Fibroblast of skin of back (primary cell): Measurements from ENCODE around the gene UROD.

Experiments
- DNase-seq: peaks from one replicate; pipeline ENCODE4 v3.0.0-alpha.2; 2013

The UROD gene

GRCh38 chr1:45009296-45009865 lies 2.7 kb upstream of the UROD start:
- DNase-seq, result no peak

DNA sequence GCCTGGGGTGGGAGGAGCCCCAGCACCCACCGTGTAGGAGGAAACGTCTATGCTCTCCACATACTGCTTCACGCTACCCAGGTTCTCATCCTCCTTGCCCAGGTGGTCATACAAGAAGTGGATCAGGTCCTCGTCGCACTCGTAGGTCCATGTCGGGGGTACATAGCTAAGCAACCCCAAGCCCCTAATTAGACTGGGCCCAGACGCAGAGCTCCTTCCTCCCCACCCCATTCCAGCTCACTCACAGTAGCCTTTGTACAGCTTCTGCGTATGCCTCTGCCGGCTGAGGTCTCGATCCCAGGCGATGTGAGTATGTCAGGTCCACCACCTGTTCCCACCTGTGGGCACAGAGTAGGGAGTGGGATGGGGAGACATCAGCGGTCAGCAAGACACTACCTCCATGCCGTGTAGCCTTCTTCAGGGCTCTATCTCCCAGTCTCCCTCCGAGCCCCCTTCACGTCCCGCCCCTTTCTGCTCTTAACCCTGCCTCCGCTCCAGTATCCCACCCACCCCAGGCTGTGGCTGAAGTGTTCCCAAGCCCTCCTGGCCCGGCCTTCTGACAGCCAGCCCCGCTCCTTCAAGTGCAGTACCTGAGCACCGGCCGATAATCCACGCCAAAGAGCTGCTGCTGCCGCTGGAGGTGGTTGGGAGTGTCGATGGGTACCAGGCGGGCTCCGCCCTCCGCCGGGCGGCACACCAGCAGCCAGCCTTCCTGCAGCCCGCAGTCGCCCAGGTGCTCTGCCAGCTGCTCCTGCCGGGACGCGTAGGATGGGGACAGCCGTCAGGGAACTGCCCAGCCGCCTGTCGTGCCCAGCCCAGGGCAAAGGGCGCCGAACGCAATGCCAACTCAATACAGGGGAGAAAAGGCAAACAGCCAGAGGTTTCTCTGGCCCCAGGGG lies 1.8 kb upstream of the UROD start:
- DNase-seq, result no peak

GRCh38 chr1:45010855-45011811 lies 921 bp upstream of the UROD start, which contains the start of gene HECTD3:
HECTD3 (minus strand) TSS chr1:45011324; CDS start chr1:45011257, 67 bp downstream.
- peak; percentile 75 for DNase-seq

DNA sequence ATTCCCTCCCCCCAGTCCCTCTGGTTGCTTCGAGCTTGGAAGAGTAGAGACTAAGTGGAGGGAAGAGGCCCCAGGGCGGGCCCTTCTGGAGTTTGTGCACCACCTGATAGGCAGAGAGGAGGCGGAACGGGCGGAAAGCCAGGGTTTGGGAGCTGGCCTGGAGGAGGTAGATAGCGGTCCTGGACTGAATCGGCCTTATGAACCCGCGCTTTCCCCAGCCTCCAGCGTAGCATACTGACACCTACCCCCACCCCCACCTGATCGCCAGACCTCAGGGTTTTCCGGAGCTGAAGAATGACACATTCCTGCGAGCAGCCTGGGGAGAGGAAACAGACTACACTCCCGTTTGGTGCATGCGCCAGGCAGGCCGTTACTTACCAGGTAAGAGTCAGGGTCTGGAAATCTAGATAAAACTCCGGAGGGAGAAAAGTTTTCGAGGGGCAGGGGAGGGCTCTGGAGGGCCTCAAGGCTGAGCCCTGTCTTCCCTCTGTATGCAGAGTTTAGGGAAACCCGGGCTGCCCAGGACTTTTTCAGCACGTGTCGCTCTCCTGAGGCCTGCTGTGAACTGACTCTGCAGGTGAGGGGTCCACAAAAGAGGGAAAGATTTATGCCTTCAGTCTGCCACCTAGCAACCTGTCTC lies 705 bp downstream of the UROD start:
- peak; percentile 59 for DNase-seq

DNA sequence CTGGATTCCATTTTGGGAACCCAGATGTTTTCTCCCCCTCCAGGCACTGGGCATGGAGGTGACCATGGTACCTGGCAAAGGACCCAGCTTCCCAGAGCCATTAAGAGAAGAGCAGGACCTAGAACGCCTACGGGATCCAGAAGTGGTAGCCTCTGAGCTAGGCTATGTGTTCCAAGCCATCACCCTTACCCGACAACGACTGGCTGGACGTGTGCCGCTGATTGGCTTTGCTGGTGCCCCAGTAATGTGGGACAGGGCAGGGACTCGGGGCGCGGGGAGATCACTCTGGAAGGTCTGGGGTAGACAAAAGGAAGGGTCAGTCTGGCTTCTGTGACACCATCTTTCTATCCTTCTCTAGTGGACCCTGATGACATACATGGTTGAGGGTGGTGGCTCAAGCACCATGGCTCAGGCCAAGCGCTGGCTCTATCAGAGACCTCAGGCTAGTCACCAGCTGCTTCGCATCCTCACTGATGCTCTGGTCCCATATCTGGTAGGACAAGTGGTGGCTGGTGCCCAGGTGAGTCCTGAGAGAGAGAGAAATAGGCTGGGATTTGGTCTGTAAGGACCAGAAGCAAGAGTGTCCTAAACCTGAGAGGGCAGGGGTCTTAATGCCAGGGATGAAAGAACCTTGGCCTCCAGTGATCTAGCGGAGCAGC lies 1.6 kb downstream of the UROD start:
- no peak for DNase-seq

GRCh38 chr1:45014321-45015028 lies 2.4 kb downstream of the UROD start:
- DNase-seq, result peak; percentile 76

- no peak for DNase-seq
Measured at GRCh38 chr1:45015683-45016082, 3.6 kb downstream of the UROD start.

DNA sequence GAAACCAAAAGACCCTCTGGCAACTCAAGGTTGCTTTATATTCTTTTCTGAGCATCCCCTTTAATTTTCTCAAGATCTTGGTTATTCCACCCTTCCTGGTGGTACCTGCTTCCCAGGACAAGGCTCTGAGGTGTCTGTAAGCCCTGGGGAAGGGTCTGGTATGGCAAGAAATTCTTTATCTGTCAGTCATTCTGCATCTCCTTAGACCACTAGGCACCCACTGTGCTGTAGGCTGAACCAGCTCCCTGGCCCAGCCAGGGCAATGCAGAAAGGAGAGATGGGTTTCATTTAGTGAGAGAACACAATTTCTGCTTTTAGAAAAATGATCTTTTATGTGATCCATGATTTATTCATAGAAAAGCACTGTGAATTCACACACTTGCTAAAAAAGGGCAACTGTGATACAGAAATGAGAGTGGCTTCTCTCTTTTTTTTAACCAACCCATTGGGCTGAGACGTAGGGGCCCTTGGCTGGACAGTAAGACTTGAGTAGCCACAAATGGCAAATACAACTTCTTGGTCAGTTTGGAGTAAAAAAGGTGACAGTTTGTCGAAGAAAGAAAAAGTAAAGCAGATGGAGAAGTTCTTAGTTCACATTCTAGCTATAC lies 4.1 kb downstream of the UROD start:
- no peak for DNase-seq

DNA sequence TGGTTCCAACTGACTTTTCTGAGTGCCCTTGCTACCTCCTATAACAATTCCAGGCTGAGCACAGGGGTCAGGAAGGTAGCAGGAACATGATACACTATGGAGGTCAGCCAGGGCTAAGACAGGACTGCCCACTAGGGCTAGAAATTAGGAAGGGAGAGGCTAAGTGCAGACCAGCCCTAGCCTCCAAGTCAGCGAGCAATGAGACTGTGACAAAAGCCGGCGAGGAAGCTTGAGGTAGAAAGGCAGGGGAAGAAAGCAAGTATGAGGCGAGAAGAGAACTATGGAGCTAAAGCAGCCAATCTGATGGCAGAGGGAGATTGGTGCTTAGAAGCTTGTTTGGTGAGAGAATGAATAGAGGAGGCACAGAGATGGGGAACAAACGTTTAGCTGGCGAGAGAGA lies 4.7 kb downstream of the UROD start:
- DNase-seq, result no peak

DNA sequence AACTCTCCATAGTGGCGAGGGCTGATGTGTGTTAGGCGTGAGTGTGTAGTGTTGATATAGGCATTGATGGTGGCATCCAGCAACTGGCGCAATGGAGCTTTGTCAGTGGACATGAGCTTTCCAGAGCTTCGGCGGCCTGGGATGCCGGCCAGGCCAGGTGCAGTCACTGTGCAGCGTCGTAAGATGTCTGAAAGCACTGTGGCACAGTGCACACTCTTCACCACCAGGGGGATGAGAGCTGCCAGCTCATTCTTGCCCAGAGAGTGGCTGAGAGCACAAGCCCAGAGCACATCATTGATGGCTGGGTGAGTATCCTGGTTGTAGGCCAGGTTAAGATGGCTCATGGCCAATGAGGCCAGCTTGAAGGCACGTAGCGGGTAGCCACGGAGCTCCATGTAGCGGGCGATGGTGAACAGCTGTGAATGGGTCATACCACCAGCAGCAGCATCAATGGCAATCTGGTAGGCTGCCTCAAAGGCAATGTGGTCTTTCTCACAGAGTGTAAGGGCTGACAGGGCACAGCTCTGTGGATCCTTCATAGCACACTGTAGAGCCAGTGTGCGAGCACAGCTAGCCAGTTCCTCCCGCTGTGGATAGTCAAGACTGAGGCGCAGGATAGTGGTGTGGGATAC lies 6.7 kb downstream of the UROD start:
- DNase-seq, result peak; percentile 50

DNA sequence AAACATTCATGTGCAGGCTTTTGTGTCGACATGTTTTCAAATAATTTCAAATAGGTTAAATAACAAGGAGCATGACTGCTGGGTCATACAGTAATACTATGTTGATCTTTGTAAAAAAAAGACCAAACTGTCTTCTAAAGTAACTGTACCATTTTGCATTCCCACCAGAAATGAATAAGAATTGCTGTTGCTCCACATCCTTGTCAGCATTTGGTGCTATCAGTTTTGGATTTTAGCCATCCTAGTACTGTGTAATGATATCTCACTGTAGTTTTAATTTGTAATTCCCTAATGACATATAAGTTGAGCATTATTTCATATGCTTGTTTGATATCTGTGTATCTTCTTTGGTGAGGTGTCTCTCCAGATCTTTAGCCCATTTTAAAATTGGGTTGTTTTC lies 11.6 kb downstream of the UROD start:
- no peak for DNase-seq

- peak; percentile 10 for DNase-seq
Measured at GRCh38 chr1:45026446-45026845, 14.4 kb downstream of the UROD start.

- DNase-seq, result no peak
Measured at GRCh38 chr1:45032837-45033236, 20.8 kb downstream of the UROD start.

DNA sequence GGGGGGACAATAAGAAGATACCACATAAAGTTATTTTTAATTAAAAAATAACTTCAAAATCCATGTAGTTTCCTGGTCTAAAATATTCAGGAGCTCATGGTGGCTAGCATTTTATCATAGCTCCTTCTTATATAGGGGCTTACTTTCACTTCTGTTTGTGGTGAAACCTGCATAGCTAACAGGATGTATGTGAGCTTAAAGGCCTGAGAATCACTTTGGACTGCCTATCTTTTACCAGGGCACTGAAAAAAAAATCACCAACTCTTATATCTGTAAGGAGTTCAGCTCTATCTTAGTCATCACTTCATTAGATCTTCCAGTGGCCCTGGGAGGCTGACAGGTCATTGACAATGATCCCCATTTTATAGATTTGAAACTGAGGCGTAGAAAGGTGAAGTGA lies 21.3 kb downstream of the UROD start:
- DNase-seq, result no peak

DNA sequence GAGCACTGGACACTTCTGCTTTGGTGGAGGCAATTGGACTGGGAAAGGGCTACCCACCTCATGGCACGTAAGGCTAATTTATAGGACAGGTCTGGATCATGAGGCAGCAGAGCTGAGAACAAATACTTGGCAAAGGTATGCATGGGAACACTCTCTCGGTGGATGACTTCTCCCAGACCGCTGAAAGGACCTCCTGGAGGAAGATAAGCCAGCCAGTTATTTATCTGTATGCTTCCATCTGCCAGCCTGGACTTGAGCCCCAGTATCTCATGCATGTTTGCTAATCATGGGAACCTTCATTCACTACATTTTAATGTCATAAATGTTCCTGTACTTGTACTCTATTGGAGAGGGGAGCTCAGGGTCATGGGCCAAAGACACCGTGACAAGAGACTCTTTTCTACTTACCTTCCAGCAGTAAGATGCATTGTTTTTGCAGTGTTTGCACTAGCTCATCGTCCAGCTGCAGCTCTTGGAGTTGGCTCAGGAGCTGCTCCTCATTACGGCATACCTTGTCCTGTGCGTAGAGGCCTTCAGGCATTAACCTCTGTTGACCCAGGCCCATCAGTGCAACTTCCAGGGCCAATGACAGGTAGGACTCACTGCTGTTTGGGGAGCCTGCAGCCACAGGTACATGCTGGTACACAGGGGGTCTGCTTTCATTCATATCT lies 23.7 kb downstream of the UROD start:
- no peak for DNase-seq

DNA sequence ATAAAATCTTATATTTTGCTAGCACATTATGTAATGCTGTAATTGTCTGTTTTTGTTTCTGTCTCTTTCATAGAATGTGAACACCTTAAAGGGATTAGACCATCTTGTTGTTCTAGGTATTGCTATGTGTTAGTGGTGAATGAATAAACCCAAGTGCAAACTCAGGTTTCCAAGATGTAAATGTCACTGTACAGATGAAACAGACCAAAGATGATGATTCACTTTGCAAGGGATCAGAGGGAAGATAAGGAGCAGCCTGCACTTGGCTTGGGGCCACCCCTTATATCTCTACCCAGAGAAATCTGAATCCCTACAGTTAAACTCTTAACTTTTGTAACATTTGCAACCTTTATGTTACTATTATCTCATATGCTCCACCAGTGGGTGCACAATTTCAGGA lies 25.4 kb downstream of the UROD start:
- no peak for DNase-seq

GRCh38 chr1:45038240-45038639 lies 26.2 kb downstream of the UROD start:
- no peak for DNase-seq

DNA sequence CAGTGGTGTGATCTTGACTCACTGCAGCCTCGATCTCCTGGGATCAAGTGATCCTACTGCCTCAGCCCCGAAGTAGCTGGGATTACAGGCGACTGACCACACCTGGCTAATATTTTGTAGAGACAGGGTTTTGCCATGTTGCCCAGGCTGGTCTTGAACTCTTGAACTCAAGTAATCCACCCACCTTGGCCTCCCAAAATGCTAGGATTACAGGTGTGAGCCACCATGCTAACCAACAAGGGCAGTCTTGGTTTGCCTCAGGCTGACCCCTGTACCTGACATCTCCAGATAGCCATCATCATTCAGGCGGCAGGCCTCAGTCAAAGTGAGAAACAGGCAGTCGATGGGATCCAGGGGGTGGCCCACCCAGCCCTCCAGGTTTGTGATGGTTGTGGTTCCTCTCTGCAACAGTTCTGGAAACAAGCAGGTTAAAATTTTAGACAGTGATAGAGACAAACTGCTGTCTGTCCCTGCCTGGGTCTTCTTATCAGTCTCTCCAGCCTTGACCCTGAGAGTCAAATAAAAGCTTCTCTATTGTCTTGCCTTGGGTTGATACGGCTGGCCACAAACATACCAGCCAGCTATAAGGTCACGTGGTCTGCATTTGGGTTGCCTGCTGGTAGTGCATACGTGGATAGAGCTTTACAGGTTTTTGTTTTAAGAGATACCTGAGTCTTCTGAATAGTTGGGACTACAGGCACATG lies 26.8 kb downstream of the UROD start:
- DNase-seq, result no peak

DNA sequence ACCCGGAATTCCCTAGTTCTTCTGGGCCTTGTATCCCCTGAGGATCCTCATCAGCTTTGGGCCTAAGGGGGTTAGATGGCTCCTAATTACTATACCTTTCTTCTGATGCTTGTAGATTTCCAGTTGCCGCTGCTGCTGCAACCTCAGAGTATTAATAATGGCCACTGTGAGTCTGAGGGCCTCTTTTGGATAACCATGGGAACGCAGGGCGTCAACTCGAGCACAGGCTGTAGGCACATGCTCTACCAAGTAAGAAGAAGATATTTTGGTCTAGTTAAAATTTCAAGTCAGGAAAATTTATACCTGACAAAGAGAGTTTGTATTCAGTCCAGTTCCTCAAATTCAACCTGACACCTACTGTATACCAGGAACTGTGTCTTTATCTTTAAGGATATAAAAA lies 28.2 kb downstream of the UROD start:
- no peak for DNase-seq
